IMR-90 (cell line): ENCODE measurements around the gene NAT14. TPM values are rescaled to one million over a fixed set of nuclear protein-coding genes. Genes with fewer than 3 reads are reported as not detected.

Source experiments
- ATAC-seq: fragments of 200-7000 bp; cut with Tn5 transposase; 2 replicates; pipeline ENCODE4 v1.9.1; 2020; ENCODE audit warnings: low read depth, mild to moderate bottlenecking, moderate library complexity
- BruUV-seq: library from RNA; stranded (reverse); fragments of 400-500 nt; replicated peaks from 2 replicates; lab custom pipeline; 2021; lab: Mats Ljungman, UMichigan
- CTCF ChIA-PET: fragments of 300-600 bp; formaldehyde crosslinking; extraction: SDS; loops from one replicate; lab custom pipeline; 2021; ENCODE audit warnings: antibody characterized with exemption; lab: Yijun Ruan, JAX
- POLR2A ChIA-PET: fragments of 300-600 bp; sonication (Branson Sonifier 250); formaldehyde crosslinking; loops from one replicate; lab custom pipeline; 2022; ENCODE audit warnings: antibody characterized with exemption; ENCODE audit not compliant: unreplicated experiment; lab: Charles Lee
- DNase-seq: peaks from one replicate; pipeline ENCODE4 v3.0.0; 2013
- H2AFZ ChIP-seq: replicated peaks from 2 replicates; pipeline ENCODE3; 2013; ENCODE audit warnings: low read length, mild to moderate bottlenecking; ENCODE audit not compliant: poor library complexity
- H2AK5ac ChIP-seq: 2 replicates; pipeline ENCODE4 v1.6.1; 2013; ENCODE audit warnings: low read depth, low read length, inconsistent platforms
- H2AK9ac ChIP-seq: replicated peaks from 2 replicates; pipeline ENCODE3; 2013; ENCODE audit warnings: mild to moderate bottlenecking, low read depth, low read length, moderate library complexity; ENCODE audit not compliant: poor library complexity
- H2BK120ac ChIP-seq: 2 replicates; pipeline ENCODE4 v1.6.1; 2013; ENCODE audit warnings: low read depth, low read length, inconsistent platforms
- H2BK15ac ChIP-seq: 3 replicates; pipeline ENCODE4 v1.6.1; 2013; ENCODE audit warnings: low read depth, low read length, inconsistent platforms
- H2BK20ac ChIP-seq: 2 replicates; pipeline ENCODE4 v1.6.1; 2013; ENCODE audit warnings: low read depth, mild to moderate bottlenecking, inconsistent platforms, low read length, moderate library complexity
- H2BK5ac ChIP-seq: 2 replicates; pipeline ENCODE4 v1.6.1; 2013; ENCODE audit warnings: mild to moderate bottlenecking, low read depth, low read length, inconsistent platforms; ENCODE audit not compliant: poor library complexity, severe bottlenecking
- H3K14ac ChIP-seq: replicated peaks from 2 replicates; pipeline ENCODE4 v1.6.1; 2013; ENCODE audit warnings: low read depth, low read length, inconsistent platforms
- H3K18ac ChIP-seq: 2 replicates; pipeline ENCODE4 v1.6.1; 2013; ENCODE audit warnings: low read depth, low read length, control low read depth
- H3K23ac ChIP-seq: 2 replicates; pipeline ENCODE4 v1.6.1; 2013; ENCODE audit warnings: low read depth, low read length, inconsistent platforms
- H3K27ac ChIP-seq: 2 replicates; pipeline ENCODE4 v1.5.1; 2013; ENCODE audit warnings: mild to moderate bottlenecking, control low read depth, low read length; ENCODE audit not compliant: insufficient read depth
- H3K27me3 ChIP-seq: 2 replicates; pipeline ENCODE4 v1.6.1; 2013; ENCODE audit warnings: low read length; ENCODE audit not compliant: control insufficient read depth, insufficient read depth
- H3K36me3 ChIP-seq: 2 replicates; pipeline ENCODE4 v1.6.1; 2013; ENCODE audit warnings: low read length, mixed read lengths; ENCODE audit not compliant: control insufficient read depth, insufficient read depth
- H3K4ac ChIP-seq: 2 replicates; pipeline ENCODE4 v1.6.1; 2013; ENCODE audit warnings: low read depth, low read length, inconsistent platforms
- H3K4me1 ChIP-seq: 2 replicates; pipeline ENCODE4 v1.6.1; 2013; ENCODE audit warnings: low read length, mixed read lengths; ENCODE audit not compliant: control insufficient read depth, insufficient read depth
- H3K4me2 ChIP-seq: 2 replicates; pipeline ENCODE4 v1.6.1; 2013; ENCODE audit warnings: low read depth, mild to moderate bottlenecking, control low read depth, low read length, moderate library complexity
- H3K4me3 ChIP-seq: 2 replicates; pipeline ENCODE4 v1.5.1; 2013; ENCODE audit warnings: low read depth, mild to moderate bottlenecking, control low read depth, low read length, moderate library complexity; ENCODE audit not compliant: insufficient read depth
- H3K56ac ChIP-seq: 2 replicates; pipeline ENCODE4 v1.6.1; 2013; ENCODE audit warnings: low read length, inconsistent platforms; ENCODE audit not compliant: insufficient read depth; ENCODE audit errors: extremely low read depth
- H3K79me1 ChIP-seq, 2 experiments: 2 replicates each; pipeline ENCODE4 v1.6.1; 2013; ENCODE audit warnings: low read length in 2 of 2, inconsistent platforms in 1 of 2, low read depth in 1 of 2
- H3K9ac ChIP-seq: 2 replicates; pipeline ENCODE4 v1.6.1; 2013; ENCODE audit warnings: low read depth, low read length, control low read depth
- H3K9me1 ChIP-seq: 2 replicates; pipeline ENCODE4 v1.6.1; 2013; ENCODE audit warnings: low read length, inconsistent platforms; ENCODE audit not compliant: insufficient read depth
- H3K9me3 ChIP-seq: 2 replicates; pipeline ENCODE4 v1.6.1; 2013; ENCODE audit warnings: low read length; ENCODE audit not compliant: control insufficient read depth, insufficient read depth
- H4K20me1 ChIP-seq: 2 replicates; pipeline ENCODE4 v1.6.1; 2013; ENCODE audit warnings: low read length, inconsistent platforms; ENCODE audit not compliant: insufficient read depth
- H4K5ac ChIP-seq: 2 replicates; pipeline ENCODE4 v1.6.1; 2013; ENCODE audit warnings: mild to moderate bottlenecking, low read depth, low read length, control low read depth
- H4K8ac ChIP-seq, 2 experiments: 2 replicates each; pipeline ENCODE4 v1.6.1; 2013; ENCODE audit warnings: low read depth in 2 of 2, low read length in 2 of 2, control low read depth in 1 of 2, inconsistent platforms in 1 of 2
- H4K91ac ChIP-seq: 2 replicates; pipeline ENCODE4 v1.6.1; 2013; ENCODE audit warnings: low read depth, low read length, inconsistent platforms; ENCODE audit not compliant: insufficient read depth
- BHLHE40 ChIP-seq: fragments of 150-350 bp; IDR thresholded peaks from 2 replicates; pipeline ENCODE4 v1.6.1; 2016; ENCODE audit warnings: mild to moderate bottlenecking, low read depth, low read length
- CEBPB ChIP-seq: IDR thresholded peaks from 2 replicates; pipeline ENCODE4 v1.6.1; 2012; ENCODE audit warnings: low read depth, low read length, improper control_type of control experiment
- RFX5 ChIP-seq: IDR thresholded peaks from 2 replicates; pipeline ENCODE4 v1.8.0; 2012; ENCODE audit warnings: low read depth, mild to moderate bottlenecking, low read length, moderate library complexity
- WGBS, 2 experiments: methylation state at CpG; one replicate each; pipeline versions ENCODE4 v1.1.5 to v1.1.7; 2013; ENCODE audit warnings: missing lambda C conversion rate in 2 of 2; ENCODE audit not compliant: insufficient read length in 1 of 2; ENCODE audit errors: extremely low coverage in 2 of 2; 5-methylcytosine and 5-hydroxymethylcytosine counted together
- dilution Hi-C: fragments of 300-500 bp; cut with HindIII; formaldehyde crosslinking; loops from one replicate; pipeline ENCODE4 v1.14.3; 2018; ENCODE audit warnings: low sequenced_read_pairs; ENCODE audit not compliant: unreplicated experiment
- in situ Hi-C: fragments of 300-500 bp; cut with MboI; formaldehyde crosslinking; loops from 3 replicates; pipeline ENCODE4 v1.14.3; 2019; ENCODE audit warnings: low sequenced_read_pairs, inconsistent platforms, mixed read lengths
- intact Hi-C: fragments of 100-400 bp; cut with micrococcal nuclease; formaldehyde crosslinking; loops from 2 replicates; pipeline ENCODE4 v1.10.0; 2022
- polyA plus RNA-seq, 3 experiments: library from polyadenylated mRNA; depleted of rRNA; stranded (reverse); fragments of >200 nt; gene quantifications; 2 replicates each; pipeline ENCODE4 v1.2.3, GENCODE V29; 2012; ENCODE audit warnings: low replicate concordance in 1 of 3
- total RNA-seq: library from RNA; depleted of rRNA; stranded (reverse); fragments of >200 nt; gene quantifications from 2 replicates; pipeline ENCODE4 v1.2.3, GENCODE V29; 2012
- TF ChIP-seq, protein P1 (sequence below): fragments of 150-350 bp; IDR thresholded peaks from 2 replicates; pipeline ENCODE4 v1.6.1; 2017; ENCODE audit warnings: mild to moderate bottlenecking, antibody characterized with exemption, low read length, low read depth

Gene NAT14
- total and polyA plus RNA-seq, 2 of the 4 experiments (the other 2 are of a cell fraction), result 4.3 to 41.2 TPM

DNA sequence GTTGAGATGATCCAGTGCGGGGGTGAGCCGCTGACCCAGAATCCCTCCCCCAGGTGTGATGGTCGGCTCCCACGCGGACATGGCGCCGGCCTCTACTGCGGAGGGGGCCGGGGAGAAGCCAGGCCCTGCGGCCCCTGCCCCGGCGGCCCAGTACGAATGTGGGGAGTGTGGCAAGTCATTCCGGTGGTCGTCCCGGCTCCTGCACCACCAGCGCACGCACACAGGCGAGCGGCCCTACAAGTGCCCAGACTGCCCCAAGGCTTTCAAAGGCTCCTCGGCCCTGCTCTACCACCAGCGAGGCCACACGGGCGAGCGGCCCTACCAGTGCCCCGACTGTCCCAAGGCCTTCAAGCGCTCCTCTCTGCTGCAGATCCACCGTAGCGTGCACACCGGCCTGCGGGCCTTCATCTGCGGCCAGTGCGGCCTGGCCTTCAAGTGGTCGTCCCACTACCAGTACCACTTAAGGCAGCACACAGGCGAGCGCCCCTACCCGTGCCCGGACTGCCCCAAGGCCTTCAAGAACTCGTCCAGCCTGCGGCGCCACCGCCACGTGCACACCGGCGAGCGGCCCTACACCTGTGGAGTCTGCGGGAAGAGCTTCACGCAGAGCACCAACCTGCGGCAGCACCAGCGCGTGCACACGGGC is 3.7 kb upstream of the NAT14 start:
- in situ Hi-C loops, result loop anchor here (25.0 kb wide), 1 partner anchor 1019 kb away; the partner anchor contains the start of genes CDC42EP5 and LENG9
- no peak overlapping the region for H2AK9ac ChIP-seq
- no peak overlapping the region for H3K14ac ChIP-seq
- WGBS, 2 experiments, result 94% methylated on average over 22 of the region's 52 CpGs; no CpG with 5 or more reads in 1 of the 2 experiments
- H3K4me2 ChIP-seq, result no peak overlapping the region
- H4K91ac ChIP-seq, result no peak overlapping the region
- H3K9me3 ChIP-seq, result no peaks in the 10 kb centered on the region
- intact Hi-C loops, result no loop called here
- no peak for ATAC-seq
- H3K56ac ChIP-seq, result no peak overlapping the region
- H2AK5ac ChIP-seq, result no peak overlapping the region
- H3K18ac ChIP-seq, result no peak overlapping the region
- ChIA-PET CTCF (no interaction called here), POLR2A (no interaction called here)
- H3K27ac ChIP-seq, result no peak overlapping the region
- H4K8ac ChIP-seq, result no peak overlapping the region
- H2BK120ac ChIP-seq, result no peak overlapping the region
- BruUV-seq, result no TSS peak
- no peak for DNase-seq
- H3K36me3 ChIP-seq, result peaks cover 12% of the 10 kb centered on the region; the same call in 1 of the 2 replicates
- H3K4me3 ChIP-seq, result no peak overlapping the region
- H2AFZ ChIP-seq, result no peak overlapping the region
- no peaks in the 10 kb centered on the region; the same call in 1 of the 2 replicates for H4K20me1 ChIP-seq
- no peak overlapping the region for H3K4ac ChIP-seq
- H3K9me1 ChIP-seq, result peaks cover 14% of the 10 kb centered on the region
- no peak overlapping the region for H4K5ac ChIP-seq
- no peaks in the 10 kb centered on the region for H3K27me3 ChIP-seq
- H3K23ac ChIP-seq, result no peak overlapping the region
- peaks cover 19 to 59% of the 10 kb centered on the region in 2 experiments for H3K79me1 ChIP-seq
- H2BK15ac ChIP-seq, result no peak overlapping the region
- no peak overlapping the region for H3K9ac ChIP-seq
- no peak overlapping the region for H2BK20ac ChIP-seq
- dilution Hi-C loops, result no loop called here
- no peak overlapping the region for H2BK5ac ChIP-seq
- TF ChIP-seq, protein P1, sequence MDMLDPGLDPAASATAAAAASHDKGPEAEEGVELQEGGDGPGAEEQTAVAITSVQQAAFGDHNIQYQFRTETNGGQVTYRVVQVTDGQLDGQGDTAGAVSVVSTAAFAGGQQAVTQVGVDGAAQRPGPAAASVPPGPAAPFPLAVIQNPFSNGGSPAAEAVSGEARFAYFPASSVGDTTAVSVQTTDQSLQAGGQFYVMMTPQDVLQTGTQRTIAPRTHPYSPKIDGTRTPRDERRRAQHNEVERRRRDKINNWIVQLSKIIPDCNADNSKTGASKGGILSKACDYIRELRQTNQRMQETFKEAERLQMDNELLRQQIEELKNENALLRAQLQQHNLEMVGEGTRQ, result no peak
- TF ChIP-seq RFX5 (no peak), CEBPB (no peak), BHLHE40 (no peak)
- H3K4me1 ChIP-seq, result peaks cover 12% of the 10 kb centered on the region
